Colonic mucosa (tissue), 4 donors: ENCODE results near the gene NCR3LG1. TPM values are rescaled to one million over a fixed set of nuclear protein-coding genes. Genes with fewer than 3 reads are reported as not detected.

Source experiments
- DNase-seq: peaks from one replicate; pipeline ENCODE4 v3.0.0-alpha.2; 2020
- H3K27ac ChIP-seq: fragments of 200-600 bp; one replicate; pipeline ENCODE4 v1.8.0; 2021
- H3K27me3 ChIP-seq: fragments of 200-600 bp; one replicate; pipeline ENCODE4 v1.8.0; 2021
- H3K36me3 ChIP-seq: fragments of 200-600 bp; one replicate; pipeline ENCODE4 v1.8.0; 2021
- H3K4me1 ChIP-seq: fragments of 200-600 bp; one replicate; pipeline ENCODE4 v1.8.0; 2021; ENCODE audit warnings: mild to moderate bottlenecking
- H3K4me3 ChIP-seq: fragments of 200-600 bp; one replicate; pipeline ENCODE4 v1.8.0; 2021
- H3K9ac ChIP-seq, 2 donors: one replicate each; pipeline ENCODE4 v1.7.0; 2013; ENCODE audit warnings: control low read depth in 2 of 2, low read depth in 2 of 2, low read length in 2 of 2
- H3K9me3 ChIP-seq: fragments of 200-600 bp; one replicate; pipeline ENCODE4 v1.8.0; 2021
- CTCF ChIP-seq: fragments of 200-600 bp; IDR thresholded peaks from one replicate; pipeline ENCODE4 v1.8.0; 2022; ENCODE audit warnings: antibody characterized with exemption, mild to moderate bottlenecking
- intact Hi-C: fragments of 100-400 bp; cut with DNase I; formaldehyde crosslinking; loops from one replicate; pipeline ENCODE4 v1.14.1; 2022
- total RNA-seq, 2 donors: library from RNA; stranded (reverse); fragmentation: NEBNext Ultra II Directional in 1 of 2; extraction: Animal tissue kit (Norgen Biotek cat#: 25700) in 1 of 2; gene quantifications; one replicate each; pipeline ENCODE4 v1.2.1, GENCODE V29; 2021
- donor health status: healthy.
- donor health status: DM: no; HTN: no; CAD: no.
- donor health status: DM: no; HTN: no; CAD: no.

NCR3LG1 gene
- 10 to 100 TPM in 1 of 2 donors, 1 to 10 TPM in 1; 9.3 to 11.3 TPM for total RNA-seq

DNA sequence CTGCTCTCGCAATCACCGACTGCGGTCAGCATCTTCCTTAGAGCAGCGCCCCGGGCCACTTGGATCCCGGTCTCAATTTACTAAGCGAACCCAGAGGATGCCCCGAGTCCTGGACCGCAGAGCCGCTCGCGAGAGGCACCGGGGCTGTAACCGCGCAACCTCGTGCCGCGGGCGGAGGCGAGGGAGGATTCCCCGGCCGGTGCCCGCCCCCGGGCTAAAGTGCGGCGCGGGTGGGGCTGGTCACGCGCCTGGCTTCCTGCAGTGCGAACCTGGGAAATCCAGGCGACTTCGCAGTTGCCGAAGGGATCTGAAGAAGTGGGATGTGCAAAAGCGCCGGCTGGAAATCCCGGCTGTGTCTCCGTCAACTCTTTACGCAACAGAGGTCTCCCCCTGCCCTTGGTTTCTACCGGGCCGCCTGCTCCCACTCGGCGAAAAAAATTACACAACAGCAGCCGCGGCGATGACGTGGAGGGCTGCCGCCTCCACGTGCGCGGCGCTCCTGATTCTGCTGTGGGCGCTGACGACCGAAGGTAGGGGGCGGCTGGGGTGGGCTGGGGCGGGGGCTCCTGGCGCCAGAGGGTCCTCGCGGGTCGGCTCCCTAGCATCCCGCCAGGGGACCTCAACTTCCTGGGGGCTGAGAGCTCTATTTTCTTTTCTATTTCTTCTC, at the start of gene NCR3LG1:
Gene NCR3LG1, plus strand, starts transcription at position 291 of the 667 bp plus-strand sequence. Its CDS starts 170 bp downstream, at position 461.
- intact Hi-C loops = loop anchor here (5.0 kb wide), 1 partner anchor 74 kb away; the partner anchor contains the start of gene NUCB2
- Histone ChIP-seq H3K36me3 (no peaks in the 10 kb centered on the region), H3K9ac (peak within 1 kb of the TSS; percentile 44 to 89), H3K27me3 (no peaks in the 10 kb centered on the region), H3K9me3 (no peaks in the 10 kb centered on the region), H3K27ac (peak within 1 kb of the TSS; percentile 78), H3K4me1 (no peaks in the 10 kb centered on the region), H3K4me3 (peak within 1 kb of the TSS; percentile 54)
- DNase-seq = peak; percentile 85
- TF ChIP-seq CTCF = no peak

DNA sequence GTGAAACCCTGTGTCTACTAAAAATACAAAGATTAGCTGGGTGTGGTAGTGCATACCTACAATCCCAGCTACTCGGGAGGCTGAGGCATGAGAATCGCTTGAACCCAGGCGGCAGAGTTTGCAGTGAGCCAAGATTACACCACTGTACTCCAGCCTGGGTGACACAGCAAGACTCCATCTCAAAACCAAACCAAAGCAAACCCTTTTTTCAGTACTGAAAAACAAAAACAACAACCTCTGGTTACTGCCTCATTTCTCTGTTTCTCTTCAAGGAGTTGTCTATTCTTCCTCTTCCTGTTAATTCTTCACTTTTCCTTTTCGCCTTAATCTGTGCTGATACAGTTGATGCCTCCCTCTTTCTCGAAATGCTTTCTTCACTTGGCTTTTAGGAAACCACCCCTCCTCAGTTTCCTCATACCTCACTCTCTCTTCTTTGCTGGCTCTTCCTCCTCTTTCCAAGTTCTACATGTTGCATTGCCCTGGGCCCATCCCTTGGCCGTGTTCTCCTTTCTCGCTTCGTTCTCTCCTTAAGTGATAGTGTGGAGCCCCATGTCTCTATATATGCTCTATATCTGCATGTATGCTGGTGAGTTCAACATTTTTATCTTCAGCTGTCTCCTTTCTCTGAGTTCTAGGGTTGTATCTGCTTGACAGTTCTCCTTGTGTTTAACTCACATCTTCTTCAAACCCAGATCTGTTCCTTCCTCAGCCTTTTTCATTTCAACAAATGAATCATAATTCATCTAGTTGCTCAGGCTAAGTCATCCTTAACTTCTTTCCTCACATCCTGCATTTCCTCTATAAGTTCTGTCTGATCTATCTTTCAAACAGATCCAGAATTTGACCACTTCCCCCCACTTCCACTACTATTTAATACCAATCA, 38.0 kb upstream of the NCR3LG1 start:
- H3K27ac ChIP-seq = no peak overlapping the region
- no peak for TF ChIP-seq CTCF
- peaks cover 5% of the 10 kb centered on the region for H3K36me3 ChIP-seq
- H3K9ac ChIP-seq = no peak overlapping the region
- no peaks in the 10 kb centered on the region for H3K27me3 ChIP-seq
- no peaks in the 10 kb centered on the region for H3K4me1 ChIP-seq
- H3K9me3 ChIP-seq = no peaks in the 10 kb centered on the region
- DNase-seq = no peak
- intact Hi-C loops = no loop called here
- H3K4me3 ChIP-seq = no peak overlapping the region

GRCh38 chr11:17314232-17314547, 37.4 kb upstream of the NCR3LG1 start:
- no peak overlapping the region for H3K27ac ChIP-seq
- H3K4me1 ChIP-seq = no peaks in the 10 kb centered on the region
- H3K4me3 ChIP-seq = no peak overlapping the region
- H3K27me3 ChIP-seq = no peaks in the 10 kb centered on the region
- H3K36me3 ChIP-seq = peaks cover 5% of the 10 kb centered on the region
- intact Hi-C loops = no loop called here
- TF ChIP-seq CTCF = no peak
- no peak for DNase-seq
- no peak overlapping the region for H3K9ac ChIP-seq
- H3K9me3 ChIP-seq = no peaks in the 10 kb centered on the region

- intact Hi-C loops = no loop called here
- H3K36me3 ChIP-seq = peaks cover 5% of the 10 kb centered on the region
- H3K27ac ChIP-seq = no peak overlapping the region
Measured at GRCh38 chr11:17314904-17315426, 36.6 kb upstream of the NCR3LG1 start.

More at GRCh38 chr11:17314904-17315426, 36.6 kb upstream of the NCR3LG1 start:
- Histone ChIP-seq H3K27me3 (no peaks in the 10 kb centered on the region), H3K4me3 (no peak overlapping the region), H3K9ac (no peak overlapping the region), H3K9me3 (no peaks in the 10 kb centered on the region), H3K4me1 (no peaks in the 10 kb centered on the region)
- no peak for DNase-seq
- TF ChIP-seq CTCF = no peak
